Left colon (tissue), 2 donors: ENCODE measurements around the gene EFCAB13. TPM values are rescaled to one million over a fixed set of nuclear protein-coding genes. Genes with fewer than 3 reads are reported as not detected.
"Not testable (repeated sequence)": the region's sequence is repeated elsewhere in the genome, so short reads cannot be mapped to it uniquely, and the experiment has no call there.

Experiments
- ATAC-seq: fragments of 200-7000 bp; cut with Tn5 transposase; one replicate; pipeline ENCODE4 v1.9.1; 2020; ENCODE audit warnings: mild to moderate bottlenecking, moderate library complexity
- DNase-seq, 2 donors: peaks; one replicate each; pipeline ENCODE4 v3.0.0-alpha.2; 2020
- intact Hi-C, 2 donors: fragments of 100-400 bp; cut with DNase I in 1 of 2; cut with micrococcal nuclease in 1 of 2; formaldehyde crosslinking; loops; one replicate each; pipeline versions ENCODE4 v1.11.2 to v1.14.0; 2022; cut with DNase I, micrococcal nuclease
- total RNA-seq, 2 donors: library from RNA; stranded (reverse); fragmentation: NEBNext Ultra II Directional; extraction: Animal tissue kit (Norgen Biotek cat#: 25700); gene quantifications; one replicate each; pipeline ENCODE4 v1.2.1, GENCODE V29; 2021
- donor health status: DM: no; HTN: no; CAD: no.
- donor health status: DM: yes; HTN: yes; CAD: no.

EFCAB13 gene
- total RNA-seq, 2 donors from 2014 or later, result 3.2 to 4.0 TPM

DNA sequence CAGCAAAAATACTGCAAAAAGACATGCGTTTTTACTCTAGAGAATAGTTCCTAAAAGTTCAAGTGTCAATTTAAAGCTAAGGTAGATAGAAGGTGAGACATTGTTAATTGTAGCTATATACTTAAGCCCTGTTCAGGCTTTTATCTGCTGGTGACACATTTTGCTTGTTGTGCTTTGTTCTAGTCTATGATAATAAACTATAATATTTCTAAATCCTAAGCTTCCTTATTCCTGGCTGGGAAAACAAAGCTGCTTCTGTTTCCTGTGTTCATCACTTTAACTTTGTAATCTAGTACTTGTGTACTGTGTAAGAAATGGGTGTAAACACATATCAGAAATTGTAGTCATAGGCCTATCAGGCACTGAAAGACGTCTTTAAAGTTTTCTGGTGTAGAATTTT lies 77.3 kb downstream of the EFCAB13 start:
- peak; percentile 51 for ATAC-seq
- intact Hi-C loops, result no loop called here
- no peak for DNase-seq

DNA sequence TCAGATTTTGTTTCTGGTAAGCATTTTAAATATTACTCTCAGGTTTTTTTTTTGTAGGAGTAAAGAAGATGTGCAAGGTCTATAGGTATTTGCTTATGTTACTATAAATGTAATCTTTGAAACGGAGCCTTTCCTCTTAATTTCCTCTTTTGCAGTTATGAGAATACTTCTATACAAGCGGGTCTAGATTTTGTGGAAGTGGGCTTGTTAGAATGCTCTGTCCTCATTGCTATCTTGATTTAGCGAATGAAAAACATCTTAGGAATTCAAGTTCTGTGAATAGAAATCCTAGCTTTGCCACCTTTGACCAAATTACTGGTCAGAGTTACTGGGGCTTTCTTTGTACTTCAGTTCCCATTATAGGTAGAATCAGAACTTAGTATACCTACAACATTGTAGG lies 80.3 kb downstream of the EFCAB13 start:
- ATAC-seq (no peak), DNase-seq (no peak)
- intact Hi-C loops, result no loop called here

DNA sequence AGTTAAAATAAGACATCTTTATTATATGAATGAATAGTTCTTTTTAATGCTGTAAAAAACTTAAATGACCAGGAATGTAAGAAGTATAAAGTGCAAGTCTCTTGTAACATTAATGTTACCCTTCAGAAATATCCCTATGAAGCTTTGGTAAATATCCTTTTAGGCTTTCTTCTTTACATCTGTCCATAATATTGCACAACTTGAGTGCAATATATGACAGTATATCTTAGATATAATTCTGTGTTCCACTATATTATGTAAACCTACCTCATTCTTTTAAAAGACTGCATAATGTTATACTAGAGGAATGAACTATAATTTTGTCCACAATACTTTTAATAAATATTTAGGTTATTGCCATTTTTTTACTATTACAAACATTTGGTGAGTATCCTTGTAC lies 81.1 kb downstream of the EFCAB13 start:
- DNase-seq (no peak), ATAC-seq (no peak)
- intact Hi-C loops, result no loop called here

DNA sequence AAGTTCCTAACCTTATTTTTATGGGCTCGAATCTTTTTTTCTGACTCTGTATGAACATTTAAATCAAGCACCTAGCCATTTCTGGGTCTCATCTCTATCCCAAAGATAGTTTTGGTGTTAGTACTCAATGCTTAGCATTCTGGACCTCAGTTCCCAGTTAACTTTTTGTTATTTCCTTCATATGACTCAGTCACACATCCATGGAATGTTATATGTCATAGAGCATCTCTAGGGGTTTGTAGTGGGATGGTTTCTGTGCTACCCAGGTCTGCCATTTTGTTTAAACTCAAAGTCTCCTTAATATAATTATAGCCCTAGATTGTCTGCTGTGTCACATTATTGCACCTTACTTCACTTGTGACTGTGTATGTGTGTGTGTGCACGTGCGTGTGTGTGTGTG lies 90.1 kb downstream of the EFCAB13 start:
- DNase-seq (no peak), ATAC-seq (no peak)
- intact Hi-C loops, result no loop called here

DNA sequence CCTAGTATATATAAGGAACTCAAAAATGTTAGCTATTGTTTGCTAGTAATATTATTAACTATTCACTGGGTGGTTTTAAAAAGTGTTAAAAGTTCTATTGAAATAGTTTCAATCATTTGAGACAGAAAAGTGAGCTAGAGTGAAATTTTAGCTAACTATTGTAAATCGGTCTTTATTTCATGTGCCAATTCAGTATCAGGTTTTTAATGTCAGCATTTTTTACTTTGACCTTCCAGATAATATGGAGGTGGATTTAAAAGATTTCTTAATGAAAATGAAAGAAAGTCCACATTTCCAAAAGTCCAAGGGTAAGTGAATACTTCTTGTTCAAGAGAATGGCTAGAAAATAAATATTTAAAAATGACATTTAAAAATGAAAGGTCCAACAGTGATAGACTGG lies 90.9 kb downstream of the EFCAB13 start:
- intact Hi-C loops, result no loop called here
- no peak for ATAC-seq
- DNase-seq, result no peak

DNA sequence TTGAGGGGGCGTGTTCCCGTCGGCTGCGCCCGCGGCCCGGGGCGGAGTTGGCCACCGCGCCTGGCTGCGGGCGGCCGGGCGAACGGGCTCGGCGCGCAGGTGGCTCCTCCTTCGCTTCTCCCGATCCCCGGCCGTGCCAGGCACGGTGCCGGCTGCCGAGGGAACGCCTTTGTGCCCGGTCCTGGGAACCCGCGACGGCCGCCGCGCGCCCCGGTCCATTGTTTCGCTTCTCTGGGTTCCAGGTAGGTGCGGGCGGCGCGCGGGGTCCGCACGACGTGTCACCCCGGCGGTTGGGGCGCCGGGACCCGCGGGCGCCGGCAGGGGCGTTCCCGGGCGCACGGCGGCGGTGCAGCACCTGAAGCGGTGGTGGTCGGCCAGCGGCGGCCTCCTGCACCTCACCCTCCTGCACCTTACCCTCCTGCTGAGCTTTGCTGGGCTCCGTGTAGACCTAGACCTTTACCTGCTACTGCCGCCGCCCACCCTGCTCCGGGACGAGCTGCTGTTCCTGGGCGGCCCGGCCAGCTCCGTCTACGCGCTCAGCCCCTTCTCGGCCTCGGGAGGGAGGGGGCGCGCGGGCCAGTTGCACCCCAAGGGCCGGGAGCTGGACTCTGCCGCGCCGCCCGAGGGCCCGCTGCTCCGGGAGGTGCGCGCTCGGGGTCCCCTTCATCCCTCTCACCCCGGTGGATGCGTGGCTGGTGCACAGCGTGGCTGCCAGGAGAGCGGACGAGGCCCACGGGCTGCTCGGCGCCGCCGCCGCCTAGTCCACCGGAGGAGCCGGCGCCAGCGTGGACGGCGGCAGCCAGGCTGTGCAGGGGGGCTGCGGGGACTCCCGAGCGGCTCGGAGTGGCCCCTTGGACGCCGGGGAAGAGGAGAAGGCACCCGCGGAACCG lies 99.9 kb downstream of the EFCAB13 start:
- intact Hi-C loops, result no loop called here
- DNase-seq (peak in 1 of 2 donors; percentile 53), ATAC-seq (peak; percentile 87)

DNA sequence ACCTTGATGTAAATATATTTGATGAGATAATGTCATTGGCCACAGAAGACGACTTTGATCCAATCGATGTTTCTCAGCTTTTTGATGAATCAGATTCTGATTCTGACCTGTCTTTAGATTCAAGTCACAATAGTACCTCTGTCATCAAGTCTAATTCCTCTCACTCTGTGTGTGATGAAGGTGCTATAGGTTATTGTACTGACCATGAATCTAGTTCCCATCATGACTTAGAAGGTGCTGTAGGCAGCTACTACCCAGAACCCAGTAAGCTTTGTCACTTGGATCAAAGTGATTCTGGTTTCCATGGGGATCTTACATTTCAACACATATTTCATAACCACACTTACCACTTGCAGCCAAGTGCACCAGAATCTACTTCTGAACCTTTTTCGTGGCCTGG lies 101.5 kb downstream of the EFCAB13 start:
- DNase-seq, ATAC-seq, intact Hi-C loops: not testable (repeated sequence)

DNA sequence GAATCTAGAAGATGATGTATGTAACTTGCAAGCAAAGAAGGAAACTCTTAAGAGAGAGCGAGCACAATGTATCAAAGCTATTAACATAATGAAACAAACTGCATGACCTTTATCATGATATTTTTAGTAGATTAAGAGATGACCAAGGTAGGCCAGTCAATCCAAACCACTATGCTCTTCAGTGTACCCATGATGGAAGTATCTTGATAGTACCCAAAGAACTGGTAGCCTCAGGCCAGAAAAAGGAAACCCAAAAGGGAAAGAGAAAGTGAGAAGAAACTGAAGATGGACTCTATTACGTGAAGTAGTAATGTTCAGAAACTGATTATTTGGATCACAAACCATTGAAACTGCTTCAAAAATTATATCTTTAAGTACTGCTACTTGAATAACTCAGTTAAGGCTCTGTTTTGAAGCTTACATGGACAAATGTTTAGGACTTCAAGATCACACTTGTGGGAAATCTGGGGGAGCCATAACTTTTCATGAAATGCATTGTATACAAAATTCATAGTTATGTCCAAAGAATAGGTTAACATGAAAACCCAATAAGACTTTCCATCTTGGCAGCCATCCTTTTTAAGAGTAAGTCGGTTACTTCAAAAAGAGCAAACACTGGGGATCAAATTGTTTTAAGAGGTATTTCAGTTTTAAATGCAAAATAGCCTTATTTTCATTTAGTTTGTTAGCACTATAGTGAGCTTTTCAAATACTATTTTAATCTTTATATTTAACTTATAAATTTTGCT lies 102.3 kb downstream of the EFCAB13 start:
- ATAC-seq, intact Hi-C loops, DNase-seq: not testable (repeated sequence)

DNA sequence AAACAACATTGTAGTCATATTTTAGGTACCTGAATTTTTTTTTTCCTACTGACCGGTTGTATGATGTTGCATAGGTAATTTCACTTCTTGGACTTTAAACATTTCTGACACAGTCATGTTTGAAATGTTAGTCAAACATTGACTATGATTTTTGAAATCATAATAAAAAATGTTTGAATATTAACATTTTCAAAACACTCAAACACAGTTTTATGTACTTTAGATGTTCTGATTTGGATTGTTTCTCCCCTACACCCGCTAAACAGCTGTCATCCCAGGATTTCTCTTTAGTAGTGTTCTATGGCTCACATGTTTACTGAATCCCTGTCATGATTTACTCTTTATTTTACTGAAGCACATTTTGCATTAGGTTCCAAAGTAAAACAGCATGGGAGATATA lies 104.2 kb downstream of the EFCAB13 start:
- DNase-seq, result no peak
- ATAC-seq, result peak; percentile 66

DNA sequence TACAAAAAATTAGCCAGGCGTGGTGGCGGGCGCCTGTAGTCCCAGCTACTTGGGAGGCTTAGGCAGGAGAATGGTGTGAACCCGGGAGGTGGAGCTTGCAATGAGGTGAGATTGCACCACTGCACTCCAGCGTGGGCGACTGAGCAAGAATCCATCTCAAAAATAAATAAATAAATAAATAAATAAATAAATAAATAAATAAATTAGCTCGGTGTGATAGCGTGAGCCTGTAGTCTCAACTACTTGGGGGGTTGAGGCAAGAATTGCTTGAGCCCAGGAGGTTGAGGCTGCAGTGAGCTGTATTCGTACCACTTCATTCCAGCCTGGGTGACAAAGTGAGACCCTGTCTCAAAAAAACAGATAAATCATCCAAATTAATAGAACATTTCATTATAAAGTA lies 108.5 kb downstream of the EFCAB13 start:
- ATAC-seq, DNase-seq, intact Hi-C loops: not testable (repeated sequence)

More for the DNA sequence above, 104.2 kb downstream of the EFCAB13 start:
- intact Hi-C loops, result no loop called here

DNA sequence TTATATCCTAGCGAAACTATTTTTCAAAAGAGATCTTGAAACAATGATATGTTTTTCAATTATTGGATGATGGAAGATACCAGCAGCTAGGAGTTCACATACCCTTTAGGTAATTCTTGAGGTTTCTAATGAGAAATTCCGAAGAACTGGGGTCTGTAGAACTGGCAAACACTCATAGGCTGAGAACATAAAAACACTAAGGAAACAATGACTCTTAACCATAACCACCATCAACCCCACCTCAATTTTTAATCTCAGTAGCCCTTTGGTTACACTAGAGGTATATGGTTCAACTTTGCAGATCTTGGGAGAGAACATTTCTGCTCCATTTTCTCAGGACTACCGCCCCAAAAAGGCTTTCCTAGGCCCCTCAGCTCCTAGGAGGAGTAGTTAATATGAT lies 141.4 kb downstream of the EFCAB13 start:
- intact Hi-C loops, result no loop called here
- ATAC-seq, result no peak

DNA sequence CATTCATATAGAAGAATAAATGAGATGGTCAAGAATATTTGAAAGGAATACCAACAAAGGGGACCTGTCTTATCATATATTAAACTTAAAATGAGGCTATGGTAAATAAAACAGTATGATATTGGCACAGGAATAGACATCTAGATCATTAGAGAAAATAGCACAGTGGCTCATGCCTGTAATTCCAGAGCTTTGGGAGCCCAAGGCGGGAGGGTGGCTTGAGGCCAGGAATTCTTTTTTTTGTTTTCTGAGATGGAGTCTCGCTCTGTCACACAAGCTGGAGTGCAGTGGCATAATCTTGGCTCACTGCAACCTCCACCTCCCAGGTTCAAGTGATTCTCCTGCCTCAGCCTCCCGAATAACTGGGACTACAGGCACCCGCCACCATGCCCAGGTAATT lies 143.2 kb downstream of the EFCAB13 start:
- DNase-seq, intact Hi-C loops, ATAC-seq: not testable (repeated sequence)

More for the DNA sequence above, 141.4 kb downstream of the EFCAB13 start:
- DNase-seq, result no peak

DNA sequence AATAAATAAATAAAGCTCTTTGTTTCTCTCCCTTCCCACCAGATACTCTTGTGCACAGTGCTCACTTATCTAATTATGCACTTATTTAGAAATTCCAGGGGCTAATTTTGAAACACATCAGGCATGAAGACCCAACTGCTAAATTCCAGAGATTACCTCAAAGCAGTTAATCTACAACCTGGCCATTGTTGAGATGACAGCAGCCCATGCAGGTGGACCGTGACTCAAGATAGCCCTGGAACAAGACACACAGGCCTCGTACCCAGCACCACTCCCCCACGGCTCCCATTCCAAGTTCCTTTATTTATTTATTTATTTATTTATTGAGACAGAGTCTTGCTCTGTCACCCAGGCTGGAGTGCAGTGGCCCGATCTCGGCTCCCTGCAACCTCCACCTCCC lies 147.1 kb downstream of the EFCAB13 start:
- intact Hi-C loops, result no loop called here
- DNase-seq, result no peak

DNA sequence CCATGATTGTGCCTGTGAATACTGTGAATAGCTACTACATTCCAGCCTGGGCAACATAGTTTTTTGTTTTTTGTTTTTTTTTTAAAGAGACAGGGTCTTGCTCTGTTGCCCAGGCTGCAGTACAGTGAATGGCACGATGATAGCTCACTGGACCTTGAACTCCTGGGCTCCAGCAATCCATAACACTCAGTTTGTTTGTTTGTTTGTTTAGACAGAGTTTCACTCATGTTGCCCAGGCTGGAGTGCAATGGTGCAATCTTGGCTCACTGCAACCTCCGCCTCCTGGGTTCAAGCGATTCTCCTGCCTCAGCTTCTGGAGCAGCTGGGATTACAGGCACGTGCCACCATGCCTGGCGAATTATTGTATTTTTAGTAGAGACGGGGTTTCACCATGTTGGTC lies 148.3 kb downstream of the EFCAB13 start:
- ATAC-seq, intact Hi-C loops, DNase-seq: not testable (repeated sequence)

More for the DNA sequence above, 147.1 kb downstream of the EFCAB13 start:
- no peak for ATAC-seq

Other genes starting within 250 kb of the EFCAB13 start
- gene CDC27, start 134.7 kb upstream of the EFCAB13 start, total RNA-seq, result 10 to 100 TPM; 45.6 to 54.1 TPM
- not detected for gene MYL4, start 114.6 kb upstream of the EFCAB13 start, total RNA-seq
- gene ITGB3, start 70.1 kb upstream of the EFCAB13 start, total RNA-seq, result 10 to 100 TPM in 1 of 2 donors, 1 to 10 TPM in 1; 3.2 to 11.9 TPM
- 100 to 1,000 TPM; 148 to 158 TPM for gene NPEPPS, start 207.2 kb downstream of the EFCAB13 start, total RNA-seq